DOHH2 (cell line): ENCODE data around the gene LMCD1.

Experiments used
- CTCF ChIP-seq: fragments of 200-600 bp; sonication (generic); IDR thresholded peaks from one replicate; pipeline ENCODE4 v1.5.1; 2014; ENCODE audit warnings: antibody characterized with exemption, mild to moderate bottlenecking, low read depth, low read length; ENCODE audit not compliant: poor library complexity, severe bottlenecking
- EZH2phosphoT487 ChIP-seq: fragments of 200-600 bp; sonication (generic); IDR thresholded peaks from 2 replicates; pipeline ENCODE4 v1.6.1; 2017; ENCODE audit warnings: borderline replicate concordance, mild to moderate bottlenecking, antibody characterized with exemption, low read length, moderate library complexity, mixed read lengths

- TF ChIP-seq CTCF (no peak), EZH2phosphoT487 (no peak)
Observed at GRCh38 chr3:8597219-8597853, 95.7 kb downstream of the LMCD1 start.
